Dendritic cell treated with granulocyte-macrophage colony-stimulating factor and Interleukin-4, amounts not matched to agents 40 ng/mL and 50 ng/mL, for 4 days (primary cell): ENCODE measurements around the gene PTX4.
"Not testable (repeated sequence)": the region's sequence is repeated elsewhere in the genome, so short reads cannot be mapped to it uniquely, and the experiment has no call there.

Experiments
- H3K27ac Mint-ChIP-seq: one replicate; pipeline ENCODE4 v1.8.0; 2022; ENCODE audit warnings: mild to moderate bottlenecking, mixed read lengths
- H3K27me3 Mint-ChIP-seq: one replicate; pipeline ENCODE4 v1.8.0; 2022; ENCODE audit warnings: mild to moderate bottlenecking, mixed read lengths
- H3K36me3 Mint-ChIP-seq: one replicate; pipeline ENCODE4 v1.8.0; 2022; ENCODE audit warnings: low read depth, mixed read lengths
- H3K4me1 Mint-ChIP-seq: one replicate; pipeline ENCODE4 v1.8.0; 2022; ENCODE audit warnings: low read depth, mixed read lengths
- H3K4me3 Mint-ChIP-seq: one replicate; pipeline ENCODE4 v1.8.0; 2022; ENCODE audit warnings: mild to moderate bottlenecking, moderate library complexity, mixed read lengths
- H3K9me3 Mint-ChIP-seq: one replicate; pipeline ENCODE4 v1.8.0; 2022; ENCODE audit warnings: mixed read lengths
- intact Hi-C: fragments of 100-400 bp; cut with micrococcal nuclease; formaldehyde crosslinking; loops from one replicate; pipeline ENCODE4 v1.15.0; 2022

PTX4 gene

DNA sequence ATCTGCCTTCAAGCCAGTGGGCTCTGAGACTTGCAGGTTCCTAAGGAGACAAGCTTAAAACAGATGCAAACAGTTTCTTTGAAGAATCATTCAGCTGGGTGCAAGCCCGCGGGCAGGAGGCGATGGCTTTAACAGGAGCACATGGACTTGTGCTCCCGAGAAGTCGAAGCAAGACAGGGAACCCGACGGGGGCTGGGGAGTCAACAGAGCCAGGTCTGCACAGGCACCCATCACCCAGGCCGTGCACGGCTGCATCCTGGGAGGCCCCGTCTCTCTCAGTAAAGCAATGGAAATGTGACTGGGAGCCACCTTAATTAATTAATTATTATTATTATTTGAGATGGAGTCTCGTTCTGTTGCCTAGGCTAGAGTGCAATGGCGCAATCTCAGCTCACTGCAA is 333 bp upstream of the PTX4 start:
- intact Hi-C loops = no loop called here

GRCh38 chr16:1488054-1488601 is 616 bp downstream of the PTX4 start:
- H3K9me3 Mint-ChIP-seq = no peaks in the 10 kb centered on the region
- H3K27me3 Mint-ChIP-seq = no peaks in the 10 kb centered on the region
- H3K4me3 Mint-ChIP-seq = no peak overlapping the region
- H3K36me3 Mint-ChIP-seq = peaks cover 3% of the 10 kb centered on the region
- intact Hi-C loops = no loop called here
- peaks cover 41% of the 10 kb centered on the region for H3K4me1 Mint-ChIP-seq
- H3K27ac Mint-ChIP-seq = peak overlapping the region; percentile 53

More for the DNA sequence above, 333 bp upstream of the PTX4 start:
- Mint-ChIP-seq H3K27me3 (no peaks in the 10 kb centered on the region), H3K9me3 (no peaks in the 10 kb centered on the region), H3K27ac (peak overlapping the region; percentile 53), H3K36me3 (peaks cover 13% of the 10 kb centered on the region), H3K4me3 (no peak overlapping the region), H3K4me1 (peaks cover 36% of the 10 kb centered on the region)

DNA sequence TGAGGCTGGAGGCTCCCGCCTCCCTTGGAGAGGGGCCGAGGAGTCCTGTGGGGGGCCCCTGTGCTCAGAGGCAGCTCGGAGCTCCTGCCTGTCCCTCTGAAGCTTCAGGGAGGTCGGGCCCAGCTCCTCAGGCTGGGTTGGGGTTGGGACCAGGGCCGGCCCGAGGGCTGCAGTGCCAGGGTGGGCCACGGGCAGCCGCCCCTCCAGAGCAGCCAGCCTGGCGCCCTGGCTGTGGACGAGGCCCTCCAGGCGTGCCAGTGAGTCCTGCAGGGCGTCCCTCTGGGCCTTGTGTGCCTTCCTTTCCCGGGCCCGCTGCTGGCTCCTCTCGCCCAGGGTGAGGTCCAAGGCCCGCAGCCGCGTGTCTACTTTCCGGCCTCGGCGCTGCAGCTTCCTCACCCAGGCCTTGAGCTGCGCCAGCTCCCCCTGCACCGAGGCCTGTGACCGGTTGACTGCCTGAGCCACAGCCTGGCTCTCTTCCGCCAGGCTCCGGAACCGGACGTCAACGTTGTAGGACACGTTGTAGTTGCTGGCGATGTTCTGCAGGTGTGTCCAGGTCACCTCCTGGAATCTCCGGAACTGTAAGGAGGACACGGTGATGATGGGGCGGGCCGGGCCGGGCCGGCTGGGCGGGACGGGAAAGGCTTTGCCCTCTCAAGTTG is 1.2 kb downstream of the PTX4 start:
- H3K4me1 Mint-ChIP-seq = peaks cover 41% of the 10 kb centered on the region
- H3K9me3 Mint-ChIP-seq = no peaks in the 10 kb centered on the region
- intact Hi-C loops = no loop called here
- no peak overlapping the region for H3K27ac Mint-ChIP-seq
- no peaks in the 10 kb centered on the region for H3K36me3 Mint-ChIP-seq
- no peaks in the 10 kb centered on the region for H3K27me3 Mint-ChIP-seq
- H3K4me3 Mint-ChIP-seq = no peak overlapping the region

- no peak overlapping the region for H3K4me3 Mint-ChIP-seq
- H3K4me1 Mint-ChIP-seq = peaks cover 43% of the 10 kb centered on the region
- no peaks in the 10 kb centered on the region for H3K36me3 Mint-ChIP-seq
- intact Hi-C loops = no loop called here
- H3K27me3 Mint-ChIP-seq = no peaks in the 10 kb centered on the region
- no peaks in the 10 kb centered on the region for H3K9me3 Mint-ChIP-seq
- peak overlapping the region; percentile 33 for H3K27ac Mint-ChIP-seq
These were observed 2.0 kb downstream of the PTX4 start for GRCh38 chr16:1486551-1487390.

DNA sequence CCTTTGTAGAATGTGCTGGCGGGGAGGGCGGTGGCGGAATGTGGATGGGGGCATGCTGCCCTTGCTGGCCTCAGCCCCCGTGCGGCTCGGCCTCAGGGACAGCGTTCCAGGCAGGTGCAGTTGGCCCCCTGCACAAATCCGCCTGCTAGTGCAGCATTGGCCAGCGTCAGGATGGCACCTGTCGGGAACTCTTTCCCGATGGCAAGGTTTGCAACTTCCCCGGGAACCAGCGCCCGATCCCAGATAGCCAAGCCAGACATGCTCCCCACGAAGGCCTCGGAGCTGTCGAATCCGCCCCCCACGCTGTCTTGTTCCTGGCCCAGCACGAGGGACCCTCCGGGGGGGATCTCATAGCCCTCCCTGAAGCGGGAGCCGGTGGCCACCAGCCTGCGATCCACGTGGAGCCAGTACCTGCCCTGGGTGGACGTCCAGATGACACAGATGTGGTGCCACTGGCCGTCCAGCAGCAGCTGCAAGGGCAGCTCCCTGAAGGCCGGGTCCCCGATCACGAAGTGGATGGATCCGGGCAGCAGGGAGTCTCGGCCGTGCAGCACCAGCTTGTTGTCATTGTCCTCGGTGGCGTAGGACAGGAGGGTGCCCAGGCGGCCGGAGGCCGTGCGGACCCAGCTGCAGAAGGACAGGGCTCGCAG is 2.8 kb downstream of the PTX4 start:
- H3K4me3 Mint-ChIP-seq = no peak overlapping the region
- no peaks in the 10 kb centered on the region for H3K36me3 Mint-ChIP-seq
- H3K4me1 Mint-ChIP-seq = peaks cover 48% of the 10 kb centered on the region
- H3K27ac Mint-ChIP-seq = peak overlapping the region; percentile 33
- intact Hi-C loops = no loop called here
- H3K9me3 Mint-ChIP-seq = no peaks in the 10 kb centered on the region
- H3K27me3 Mint-ChIP-seq = no peaks in the 10 kb centered on the region

- no peaks in the 10 kb centered on the region for H3K36me3 Mint-ChIP-seq
- peaks cover 44% of the 10 kb centered on the region for H3K4me1 Mint-ChIP-seq
- H3K27ac Mint-ChIP-seq = no peak overlapping the region
- H3K4me3 Mint-ChIP-seq = no peak overlapping the region
- H3K9me3 Mint-ChIP-seq = no peaks in the 10 kb centered on the region
- no peaks in the 10 kb centered on the region for H3K27me3 Mint-ChIP-seq
- intact Hi-C loops = no loop called here
These were observed 6.6 kb downstream of the PTX4 start for GRCh38 chr16:1481906-1482835.

DNA sequence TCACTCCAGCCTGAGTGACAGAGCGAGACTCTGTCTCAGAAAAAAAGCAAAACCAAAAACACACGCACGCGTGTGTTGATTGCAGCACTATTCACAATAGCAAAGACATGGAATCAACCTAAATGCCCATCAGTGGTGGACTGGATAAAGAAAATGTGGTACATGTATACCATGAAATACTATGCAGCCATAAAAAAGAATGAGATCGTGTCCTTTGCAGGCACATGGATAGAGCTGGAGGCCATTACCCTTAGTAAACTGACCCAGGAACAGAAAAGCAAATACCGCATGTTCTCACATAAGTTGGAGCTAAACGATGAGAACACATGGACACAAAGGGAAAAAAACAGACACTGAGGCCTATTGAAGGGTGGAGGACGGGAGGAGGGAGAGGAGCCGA is 9.8 kb downstream of the PTX4 start:
- H3K27me3 Mint-ChIP-seq, H3K9me3 Mint-ChIP-seq: not testable (repeated sequence)

GRCh38 chr16:1477033-1477432 is 11.7 kb downstream of the PTX4 start:
- Mint-ChIP-seq H3K36me3 (peaks cover 8% of the 10 kb centered on the region), H3K4me1 (peaks cover 33% of the 10 kb centered on the region), H3K4me3 (no peak overlapping the region), H3K27ac (no peak overlapping the region), H3K27me3 (no peaks in the 10 kb centered on the region), H3K9me3 (no peaks in the 10 kb centered on the region)
- intact Hi-C loops = no loop called here

More for the DNA sequence above, 9.8 kb downstream of the PTX4 start:
- peak overlapping the region; percentile 32 for H3K27ac Mint-ChIP-seq
- peaks cover 40% of the 10 kb centered on the region for H3K4me1 Mint-ChIP-seq
- H3K36me3 Mint-ChIP-seq, intact Hi-C loops, H3K4me3 Mint-ChIP-seq: not testable (repeated sequence)

- Mint-ChIP-seq H3K27ac (peak overlapping the region; percentile 93), H3K27me3 (no peaks in the 10 kb centered on the region), H3K36me3 (peaks cover 14% of the 10 kb centered on the region), H3K9me3 (no peaks in the 10 kb centered on the region), H3K4me1 (peaks cover 36% of the 10 kb centered on the region), H3K4me3 (peak overlapping the region; percentile 79)
- intact Hi-C loops = loop anchor here (2.0 kb wide), 1 partner anchor 17 kb away; the partner anchor contains the start of gene TELO2
These were observed 13.1 kb downstream of the PTX4 start for GRCh38 chr16:1475552-1476114.

DNA sequence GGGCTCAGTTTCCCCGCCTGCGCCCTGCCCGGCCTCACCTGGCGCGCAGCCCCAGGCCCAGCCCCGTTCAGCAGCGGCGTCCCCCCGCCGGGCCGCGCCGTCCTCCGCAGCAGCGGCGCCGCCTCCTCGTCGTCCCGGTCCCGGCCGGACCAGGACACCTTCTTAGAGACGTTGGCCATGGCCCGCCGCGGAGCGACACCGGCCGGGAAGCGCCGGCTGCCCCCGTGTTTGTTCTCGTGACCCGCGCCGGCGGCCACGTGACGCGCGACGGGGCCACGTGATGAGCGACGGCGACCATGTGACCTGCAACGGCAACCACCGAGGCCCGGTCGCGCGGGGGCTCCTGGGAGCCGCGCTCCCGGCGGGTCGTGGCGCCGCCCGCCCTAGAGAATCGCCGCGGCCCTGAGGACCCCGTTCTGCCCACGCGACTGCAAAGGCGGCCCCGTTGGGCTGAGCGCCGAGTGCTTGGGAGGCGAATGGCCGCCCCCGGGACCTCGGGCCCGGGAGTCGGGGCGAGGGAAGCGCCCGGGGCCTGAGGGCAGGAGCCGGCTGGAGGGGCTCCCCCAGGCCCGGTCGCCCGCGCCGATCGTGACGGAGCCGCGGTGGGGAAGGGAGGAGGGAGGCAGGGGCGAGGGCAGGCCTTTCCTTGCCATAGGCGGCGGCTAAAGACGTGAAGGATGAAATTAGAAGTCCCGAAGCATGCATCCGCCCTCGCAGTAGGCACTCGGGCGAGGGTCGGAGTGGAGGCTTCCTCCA is 13.8 kb downstream of the PTX4 start, which contains the start of gene CLCN7:
TSS of gene CLCN7 (minus strand) at position 233 of the 756 bp plus-strand sequence. CDS start at position 179, 54 bp downstream.
- peak within 1 kb of the TSS; percentile 93 for H3K27ac Mint-ChIP-seq
- no peaks in the 10 kb centered on the region for H3K9me3 Mint-ChIP-seq
- H3K4me1 Mint-ChIP-seq = peaks cover 40% of the 10 kb centered on the region
- intact Hi-C loops = loop anchor here (2.0 kb wide), 1 partner anchor 18 kb away; the partner anchor contains the start of gene TELO2
- H3K27me3 Mint-ChIP-seq = no peaks in the 10 kb centered on the region
- H3K36me3 Mint-ChIP-seq = peaks cover 14% of the 10 kb centered on the region
- peak within 1 kb of the TSS; percentile 79 for H3K4me3 Mint-ChIP-seq

DNA sequence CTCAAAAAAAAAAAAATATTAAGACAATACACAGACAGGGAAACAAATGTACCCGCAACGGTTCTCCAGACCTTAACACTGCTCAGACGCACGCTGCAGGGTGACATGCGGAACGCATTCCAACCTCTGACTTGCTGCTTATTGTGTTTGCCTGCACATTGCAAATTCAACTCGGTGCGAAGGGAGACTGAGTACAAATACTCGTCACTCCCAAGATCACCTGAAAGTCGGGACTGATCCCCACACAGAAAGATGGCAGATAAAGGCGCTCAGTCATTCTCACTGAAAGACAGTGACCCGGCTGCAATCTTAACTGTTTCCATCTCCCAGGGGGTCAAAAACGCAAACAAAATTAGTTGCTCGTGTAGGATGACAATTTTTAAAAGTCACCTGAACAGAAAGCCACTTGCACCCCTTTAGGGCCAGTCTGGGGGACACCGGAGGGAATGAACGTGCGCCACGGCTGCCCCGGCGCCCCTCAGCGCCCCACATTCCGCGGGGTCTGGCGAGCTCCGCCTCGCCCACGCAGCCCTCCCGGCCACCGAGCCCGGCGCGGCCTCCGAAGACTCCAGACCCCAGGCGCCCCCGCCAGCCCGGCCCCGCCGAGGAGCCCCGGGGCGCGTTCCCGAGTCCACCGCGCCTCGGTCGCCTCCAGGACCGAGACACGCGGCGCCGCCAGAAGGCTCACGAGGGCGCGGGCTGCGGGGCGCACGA is 14.5 kb downstream of the PTX4 start:
- no peaks in the 10 kb centered on the region for H3K27me3 Mint-ChIP-seq
- H3K4me1 Mint-ChIP-seq = peaks cover 48% of the 10 kb centered on the region
- H3K36me3 Mint-ChIP-seq = peaks cover 14% of the 10 kb centered on the region
- intact Hi-C loops = loop anchor here (2.0 kb wide), 1 partner anchor 19 kb away; the partner anchor contains the start of gene TELO2
- peak overlapping the region; percentile 79 for H3K4me3 Mint-ChIP-seq
- no peaks in the 10 kb centered on the region for H3K9me3 Mint-ChIP-seq
- H3K27ac Mint-ChIP-seq = peak overlapping the region; percentile 93

GRCh38 chr16:1472974-1473373 is 15.8 kb downstream of the PTX4 start:
- H3K4me1 Mint-ChIP-seq = peaks cover 57% of the 10 kb centered on the region
- H3K36me3 Mint-ChIP-seq = peaks cover 22% of the 10 kb centered on the region
- peak overlapping the region; percentile 67 for H3K4me3 Mint-ChIP-seq
- no peaks in the 10 kb centered on the region for H3K9me3 Mint-ChIP-seq
- intact Hi-C loops = no loop called here
- no peaks in the 10 kb centered on the region for H3K27me3 Mint-ChIP-seq
- H3K27ac Mint-ChIP-seq = peak overlapping the region; percentile 93
